ENCODE measurements around the gene VAMP5. TPM values are rescaled to one million over a fixed set of nuclear protein-coding genes. Genes with fewer than 3 reads are reported as not detected.

VAMP5 gene
- total RNA-seq, 1 experiment from 2014 or later: 6.3 TPM

DNA sequence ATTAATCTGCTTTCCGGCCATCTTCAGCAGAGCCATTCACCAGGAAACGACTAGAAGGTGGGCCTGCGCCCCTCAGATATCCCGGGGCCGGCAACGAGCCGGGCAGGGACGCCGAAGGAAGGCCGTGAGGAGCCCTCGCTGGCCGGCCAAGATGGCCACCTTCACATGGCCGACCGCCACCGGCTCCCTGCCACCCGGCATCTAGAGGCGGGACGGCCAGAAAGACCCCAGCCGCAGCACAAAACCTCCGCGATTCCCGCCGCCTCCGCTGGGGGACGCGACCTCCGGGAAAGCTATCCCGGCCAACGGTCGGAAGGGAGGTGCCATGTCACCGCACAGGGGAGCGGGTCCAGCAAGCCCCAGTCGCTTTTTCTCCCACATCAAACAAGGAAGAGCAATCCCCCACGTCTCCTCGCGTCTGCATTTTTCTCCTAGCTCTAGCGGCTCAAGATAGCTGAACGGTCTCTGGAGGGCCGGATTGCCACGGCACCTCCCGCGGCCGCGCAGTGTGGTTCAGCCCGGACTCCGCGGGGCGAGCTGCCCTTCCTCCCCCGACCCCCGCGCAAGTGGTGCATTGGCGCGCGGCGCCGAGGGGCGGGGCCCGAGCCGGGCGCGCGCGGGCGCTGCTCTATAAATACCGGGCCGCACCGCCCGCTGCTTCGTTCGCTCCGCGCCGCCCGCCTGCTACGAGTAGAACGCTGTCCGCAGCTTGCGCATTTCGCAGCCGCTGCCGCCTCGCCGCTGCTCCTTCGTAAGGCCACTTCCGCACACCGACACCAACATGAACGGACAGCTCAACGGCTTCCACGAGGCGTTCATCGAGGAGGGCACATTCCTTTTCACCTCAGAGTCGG is 45.5 kb upstream of the VAMP5 start, which contains the start of gene MAT2A (continued):
- TF ChIP-seq, protein P1, sequence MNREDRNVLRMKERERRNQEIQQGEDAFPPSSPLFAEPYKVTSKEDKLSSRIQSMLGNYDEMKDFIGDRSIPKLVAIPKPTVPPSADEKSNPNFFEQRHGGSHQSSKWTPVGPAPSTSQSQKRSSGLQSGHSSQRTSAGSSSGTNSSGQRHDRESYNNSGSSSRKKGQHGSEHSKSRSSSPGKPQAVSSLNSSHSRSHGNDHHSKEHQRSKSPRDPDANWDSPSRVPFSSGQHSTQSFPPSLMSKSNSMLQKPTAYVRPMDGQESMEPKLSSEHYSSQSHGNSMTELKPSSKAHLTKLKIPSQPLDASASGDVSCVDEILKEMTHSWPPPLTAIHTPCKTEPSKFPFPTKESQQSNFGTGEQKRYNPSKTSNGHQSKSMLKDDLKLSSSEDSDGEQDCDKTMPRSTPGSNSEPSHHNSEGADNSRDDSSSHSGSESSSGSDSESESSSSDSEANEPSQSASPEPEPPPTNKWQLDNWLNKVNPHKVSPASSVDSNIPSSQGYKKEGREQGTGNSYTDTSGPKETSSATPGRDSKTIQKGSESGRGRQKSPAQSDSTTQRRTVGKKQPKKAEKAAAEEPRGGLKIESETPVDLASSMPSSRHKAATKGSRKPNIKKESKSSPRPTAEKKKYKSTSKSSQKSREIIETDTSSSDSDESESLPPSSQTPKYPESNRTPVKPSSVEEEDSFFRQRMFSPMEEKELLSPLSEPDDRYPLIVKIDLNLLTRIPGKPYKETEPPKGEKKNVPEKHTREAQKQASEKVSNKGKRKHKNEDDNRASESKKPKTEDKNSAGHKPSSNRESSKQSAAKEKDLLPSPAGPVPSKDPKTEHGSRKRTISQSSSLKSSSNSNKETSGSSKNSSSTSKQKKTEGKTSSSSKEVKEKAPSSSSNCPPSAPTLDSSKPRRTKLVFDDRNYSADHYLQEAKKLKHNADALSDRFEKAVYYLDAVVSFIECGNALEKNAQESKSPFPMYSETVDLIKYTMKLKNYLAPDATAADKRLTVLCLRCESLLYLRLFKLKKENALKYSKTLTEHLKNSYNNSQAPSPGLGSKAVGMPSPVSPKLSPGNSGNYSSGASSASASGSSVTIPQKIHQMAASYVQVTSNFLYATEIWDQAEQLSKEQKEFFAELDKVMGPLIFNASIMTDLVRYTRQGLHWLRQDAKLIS (CRISPR knock-in tag; IDR thresholded peaks at IDR 0.05; ENCODE audit: borderline replicate concordance): peak; percentile 70; the same call in 1 of the 2 replicates
- TF ChIP-seq, protein P2, sequence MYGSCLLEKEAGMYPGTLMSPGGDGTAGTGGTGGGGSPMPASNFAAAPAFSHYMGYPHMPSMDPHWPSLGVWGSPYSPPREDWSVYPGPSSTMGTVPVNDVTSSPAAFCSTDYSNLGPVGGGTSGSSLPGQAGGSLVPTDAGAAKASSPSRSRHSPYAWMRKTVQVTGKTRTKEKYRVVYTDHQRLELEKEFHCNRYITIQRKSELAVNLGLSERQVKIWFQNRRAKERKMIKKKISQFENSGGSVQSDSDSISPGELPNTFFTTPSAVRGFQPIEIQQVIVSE (CRISPR knock-in tag; IDR thresholded peaks at IDR 0.05; ENCODE audit: borderline replicate concordance): peak; percentile 80; the same call in 1 of the 2 replicates
- TF ChIP-seq ATF1 (CRISPR knock-in tag; IDR thresholded peaks at IDR 0.05): peak; percentile 62; the same call in 1 of the 2 replicates
- TF ChIP-seq HMGA2 (CRISPR knock-in tag; IDR thresholded peaks at IDR 0.05): no peak
- TF ChIP-seq IRF2 (CRISPR knock-in tag; IDR thresholded peaks at IDR 0.05; ENCODE audit: borderline replicate concordance, low read depth): no peak
- TF ChIP-seq ZNF121 (CRISPR knock-in tag; IDR thresholded peaks at IDR 0.05): peak; percentile 99
- TF ChIP-seq CBFB (CRISPR knock-in tag; IDR thresholded peaks at IDR 0.05; ENCODE audit: low read depth): no peak
- TF ChIP-seq, protein P3, sequence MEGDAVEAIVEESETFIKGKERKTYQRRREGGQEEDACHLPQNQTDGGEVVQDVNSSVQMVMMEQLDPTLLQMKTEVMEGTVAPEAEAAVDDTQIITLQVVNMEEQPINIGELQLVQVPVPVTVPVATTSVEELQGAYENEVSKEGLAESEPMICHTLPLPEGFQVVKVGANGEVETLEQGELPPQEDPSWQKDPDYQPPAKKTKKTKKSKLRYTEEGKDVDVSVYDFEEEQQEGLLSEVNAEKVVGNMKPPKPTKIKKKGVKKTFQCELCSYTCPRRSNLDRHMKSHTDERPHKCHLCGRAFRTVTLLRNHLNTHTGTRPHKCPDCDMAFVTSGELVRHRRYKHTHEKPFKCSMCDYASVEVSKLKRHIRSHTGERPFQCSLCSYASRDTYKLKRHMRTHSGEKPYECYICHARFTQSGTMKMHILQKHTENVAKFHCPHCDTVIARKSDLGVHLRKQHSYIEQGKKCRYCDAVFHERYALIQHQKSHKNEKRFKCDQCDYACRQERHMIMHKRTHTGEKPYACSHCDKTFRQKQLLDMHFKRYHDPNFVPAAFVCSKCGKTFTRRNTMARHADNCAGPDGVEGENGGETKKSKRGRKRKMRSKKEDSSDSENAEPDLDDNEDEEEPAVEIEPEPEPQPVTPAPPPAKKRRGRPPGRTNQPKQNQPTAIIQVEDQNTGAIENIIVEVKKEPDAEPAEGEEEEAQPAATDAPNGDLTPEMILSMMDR (IDR thresholded peaks at IDR 0.05): peak; percentile 45
- no peak for TF ChIP-seq FOXJ3 (CRISPR knock-in tag; IDR thresholded peaks at IDR 0.05; ENCODE audit: borderline replicate concordance)
- TF ChIP-seq, protein P4, sequence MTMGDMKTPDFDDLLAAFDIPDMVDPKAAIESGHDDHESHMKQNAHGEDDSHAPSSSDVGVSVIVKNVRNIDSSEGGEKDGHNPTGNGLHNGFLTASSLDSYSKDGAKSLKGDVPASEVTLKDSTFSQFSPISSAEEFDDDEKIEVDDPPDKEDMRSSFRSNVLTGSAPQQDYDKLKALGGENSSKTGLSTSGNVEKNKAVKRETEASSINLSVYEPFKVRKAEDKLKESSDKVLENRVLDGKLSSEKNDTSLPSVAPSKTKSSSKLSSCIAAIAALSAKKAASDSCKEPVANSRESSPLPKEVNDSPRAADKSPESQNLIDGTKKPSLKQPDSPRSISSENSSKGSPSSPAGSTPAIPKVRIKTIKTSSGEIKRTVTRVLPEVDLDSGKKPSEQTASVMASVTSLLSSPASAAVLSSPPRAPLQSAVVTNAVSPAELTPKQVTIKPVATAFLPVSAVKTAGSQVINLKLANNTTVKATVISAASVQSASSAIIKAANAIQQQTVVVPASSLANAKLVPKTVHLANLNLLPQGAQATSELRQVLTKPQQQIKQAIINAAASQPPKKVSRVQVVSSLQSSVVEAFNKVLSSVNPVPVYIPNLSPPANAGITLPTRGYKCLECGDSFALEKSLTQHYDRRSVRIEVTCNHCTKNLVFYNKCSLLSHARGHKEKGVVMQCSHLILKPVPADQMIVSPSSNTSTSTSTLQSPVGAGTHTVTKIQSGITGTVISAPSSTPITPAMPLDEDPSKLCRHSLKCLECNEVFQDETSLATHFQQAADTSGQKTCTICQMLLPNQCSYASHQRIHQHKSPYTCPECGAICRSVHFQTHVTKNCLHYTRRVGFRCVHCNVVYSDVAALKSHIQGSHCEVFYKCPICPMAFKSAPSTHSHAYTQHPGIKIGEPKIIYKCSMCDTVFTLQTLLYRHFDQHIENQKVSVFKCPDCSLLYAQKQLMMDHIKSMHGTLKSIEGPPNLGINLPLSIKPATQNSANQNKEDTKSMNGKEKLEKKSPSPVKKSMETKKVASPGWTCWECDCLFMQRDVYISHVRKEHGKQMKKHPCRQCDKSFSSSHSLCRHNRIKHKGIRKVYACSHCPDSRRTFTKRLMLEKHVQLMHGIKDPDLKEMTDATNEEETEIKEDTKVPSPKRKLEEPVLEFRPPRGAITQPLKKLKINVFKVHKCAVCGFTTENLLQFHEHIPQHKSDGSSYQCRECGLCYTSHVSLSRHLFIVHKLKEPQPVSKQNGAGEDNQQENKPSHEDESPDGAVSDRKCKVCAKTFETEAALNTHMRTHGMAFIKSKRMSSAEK (CRISPR knock-in tag; IDR thresholded peaks at IDR 0.05; ENCODE audit: borderline replicate concordance): no peak
- no peak for TF ChIP-seq JAZF1 (CRISPR knock-in tag; IDR thresholded peaks at IDR 0.05)
- no peak for TF ChIP-seq ELF4 (CRISPR knock-in tag; IDR thresholded peaks at IDR 0.05; ENCODE audit: low read depth)
- no peak; the same call in 1 of the 2 replicates for TF ChIP-seq ZNF416 (CRISPR knock-in tag; IDR thresholded peaks at IDR 0.05)
- TF ChIP-seq, protein P5, sequence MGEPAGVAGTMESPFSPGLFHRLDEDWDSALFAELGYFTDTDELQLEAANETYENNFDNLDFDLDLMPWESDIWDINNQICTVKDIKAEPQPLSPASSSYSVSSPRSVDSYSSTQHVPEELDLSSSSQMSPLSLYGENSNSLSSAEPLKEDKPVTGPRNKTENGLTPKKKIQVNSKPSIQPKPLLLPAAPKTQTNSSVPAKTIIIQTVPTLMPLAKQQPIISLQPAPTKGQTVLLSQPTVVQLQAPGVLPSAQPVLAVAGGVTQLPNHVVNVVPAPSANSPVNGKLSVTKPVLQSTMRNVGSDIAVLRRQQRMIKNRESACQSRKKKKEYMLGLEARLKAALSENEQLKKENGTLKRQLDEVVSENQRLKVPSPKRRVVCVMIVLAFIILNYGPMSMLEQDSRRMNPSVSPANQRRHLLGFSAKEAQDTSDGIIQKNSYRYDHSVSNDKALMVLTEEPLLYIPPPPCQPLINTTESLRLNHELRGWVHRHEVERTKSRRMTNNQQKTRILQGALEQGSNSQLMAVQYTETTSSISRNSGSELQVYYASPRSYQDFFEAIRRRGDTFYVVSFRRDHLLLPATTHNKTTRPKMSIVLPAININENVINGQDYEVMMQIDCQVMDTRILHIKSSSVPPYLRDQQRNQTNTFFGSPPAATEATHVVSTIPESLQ (CRISPR knock-in tag; IDR thresholded peaks at IDR 0.05): no peak
- TF ChIP-seq, protein P6, sequence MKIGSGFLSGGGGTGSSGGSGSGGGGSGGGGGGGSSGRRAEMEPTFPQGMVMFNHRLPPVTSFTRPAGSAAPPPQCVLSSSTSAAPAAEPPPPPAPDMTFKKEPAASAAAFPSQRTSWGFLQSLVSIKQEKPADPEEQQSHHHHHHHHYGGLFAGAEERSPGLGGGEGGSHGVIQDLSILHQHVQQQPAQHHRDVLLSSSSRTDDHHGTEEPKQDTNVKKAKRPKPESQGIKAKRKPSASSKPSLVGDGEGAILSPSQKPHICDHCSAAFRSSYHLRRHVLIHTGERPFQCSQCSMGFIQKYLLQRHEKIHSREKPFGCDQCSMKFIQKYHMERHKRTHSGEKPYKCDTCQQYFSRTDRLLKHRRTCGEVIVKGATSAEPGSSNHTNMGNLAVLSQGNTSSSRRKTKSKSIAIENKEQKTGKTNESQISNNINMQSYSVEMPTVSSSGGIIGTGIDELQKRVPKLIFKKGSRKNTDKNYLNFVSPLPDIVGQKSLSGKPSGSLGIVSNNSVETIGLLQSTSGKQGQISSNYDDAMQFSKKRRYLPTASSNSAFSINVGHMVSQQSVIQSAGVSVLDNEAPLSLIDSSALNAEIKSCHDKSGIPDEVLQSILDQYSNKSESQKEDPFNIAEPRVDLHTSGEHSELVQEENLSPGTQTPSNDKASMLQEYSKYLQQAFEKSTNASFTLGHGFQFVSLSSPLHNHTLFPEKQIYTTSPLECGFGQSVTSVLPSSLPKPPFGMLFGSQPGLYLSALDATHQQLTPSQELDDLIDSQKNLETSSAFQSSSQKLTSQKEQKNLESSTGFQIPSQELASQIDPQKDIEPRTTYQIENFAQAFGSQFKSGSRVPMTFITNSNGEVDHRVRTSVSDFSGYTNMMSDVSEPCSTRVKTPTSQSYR (CRISPR knock-in tag; IDR thresholded peaks at IDR 0.05): peak; percentile 68; the same call in 1 of the 2 replicates
- TF ChIP-seq ETV6 (CRISPR knock-in tag; IDR thresholded peaks at IDR 0.05): no peak; the same call in 1 of the 2 replicates
- TF ChIP-seq SOX15 (CRISPR knock-in tag; IDR thresholded peaks at IDR 0.05): no peak
